ENCODE data around the gene ADAMTSL3.

Gene ADAMTSL3

GRCh38 chr15:83653639-83654378, at the start of gene ADAMTSL3:
ADAMTSL3 (plus strand) TSS chr15:83654123; CDS start chr15:83655762, 1,639 bp downstream.
- DNase-seq = no peak

DNA sequence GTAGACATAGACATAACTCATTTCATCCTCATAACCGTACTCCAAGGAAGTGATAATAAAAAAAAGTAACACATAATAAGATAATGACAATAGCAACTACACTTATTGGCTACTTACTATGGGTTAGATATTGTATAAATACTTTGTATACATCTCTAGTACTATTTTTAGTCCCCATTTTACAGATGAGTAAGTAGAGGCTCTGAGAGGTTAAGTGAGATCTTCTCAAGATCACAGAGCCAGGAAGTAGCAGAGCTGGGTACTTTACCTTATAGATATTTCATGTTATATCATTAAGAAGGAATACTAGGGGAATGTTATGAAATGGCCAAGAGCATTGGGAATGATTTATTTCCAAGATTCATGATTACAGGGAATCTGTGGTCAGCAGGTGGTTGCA, 49.4 kb upstream of the ADAMTSL3 start:
- DNase-seq = no peak

DNA sequence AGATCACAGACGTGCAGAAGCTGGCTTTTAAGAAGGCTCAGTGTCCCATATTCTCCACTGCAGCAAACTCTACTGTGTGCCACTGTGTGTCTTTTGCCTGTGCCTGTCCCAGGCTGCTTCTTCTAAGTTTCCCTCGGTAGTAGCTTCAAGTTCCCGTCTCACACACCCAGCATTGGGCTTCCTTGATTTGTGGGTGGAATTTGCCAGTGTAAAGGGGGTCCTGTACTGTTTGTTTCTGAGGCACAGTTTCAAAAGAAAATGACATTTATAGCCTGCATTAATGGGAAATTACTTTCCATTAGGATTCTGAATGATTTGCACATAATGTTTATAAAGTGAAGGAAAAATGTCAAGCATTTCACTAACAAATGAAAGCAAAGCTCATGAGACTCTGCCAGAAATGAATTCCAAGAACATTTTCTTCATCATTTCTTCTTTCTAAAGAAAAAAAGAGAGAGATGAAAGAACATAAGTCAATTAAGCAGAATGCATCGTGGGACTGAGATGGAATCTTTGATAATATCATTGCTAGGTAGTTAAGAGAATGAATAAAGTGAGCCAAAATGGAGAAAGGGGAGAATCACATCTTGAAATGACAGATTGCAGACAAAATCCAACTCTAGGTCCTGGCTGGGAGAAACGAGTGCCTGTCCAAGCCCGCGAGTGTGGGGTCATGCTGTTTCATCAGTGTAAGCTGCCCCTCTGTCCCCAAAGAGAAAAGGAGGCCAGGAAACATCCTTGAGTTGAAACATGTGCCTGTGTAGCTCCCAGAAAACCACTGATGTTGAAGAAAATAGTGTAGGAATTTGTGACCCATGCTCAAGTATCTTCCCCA, 48.6 kb upstream of the ADAMTSL3 start:
- no peak for DNase-seq

GRCh38 chr15:83610132-83610531, 43.8 kb upstream of the ADAMTSL3 start:
- no peak for DNase-seq

DNA sequence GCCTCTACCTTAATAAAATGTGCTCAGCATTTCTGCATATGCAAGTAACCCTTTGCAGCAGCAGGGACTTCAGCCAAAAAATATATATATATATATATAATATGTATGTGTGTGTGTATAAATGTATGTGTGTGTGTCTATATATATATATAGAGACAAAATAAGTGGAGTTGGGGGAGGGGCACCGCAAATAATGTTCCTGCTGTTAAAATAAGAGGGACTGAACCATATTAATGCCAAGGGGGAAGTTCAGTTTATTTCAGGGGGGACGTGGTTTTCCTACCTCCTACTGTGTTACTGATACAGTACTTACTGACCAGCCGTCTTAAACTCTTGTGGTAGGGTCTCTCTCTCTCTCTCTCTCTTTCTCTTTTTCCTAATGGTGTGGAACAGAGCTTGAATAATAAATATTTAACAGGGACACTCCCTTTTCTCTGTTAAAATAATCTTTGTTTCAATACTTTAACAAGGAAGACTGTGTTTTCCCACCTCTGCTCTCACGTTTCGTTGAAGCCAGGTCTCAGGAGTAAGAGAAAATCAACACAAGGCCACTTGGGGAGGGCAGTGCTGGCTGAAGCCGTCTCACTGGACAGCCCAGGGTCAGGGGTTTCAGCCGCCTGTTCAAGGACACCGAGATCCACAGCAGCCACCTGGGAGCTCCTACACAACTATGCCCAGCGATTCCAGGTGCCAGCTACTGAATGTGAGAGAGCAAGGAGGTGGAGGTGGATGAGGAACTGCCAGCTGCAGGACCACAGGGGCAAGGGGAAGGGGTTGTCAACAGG, 42.8 kb upstream of the ADAMTSL3 start:
- no peak for DNase-seq

DNA sequence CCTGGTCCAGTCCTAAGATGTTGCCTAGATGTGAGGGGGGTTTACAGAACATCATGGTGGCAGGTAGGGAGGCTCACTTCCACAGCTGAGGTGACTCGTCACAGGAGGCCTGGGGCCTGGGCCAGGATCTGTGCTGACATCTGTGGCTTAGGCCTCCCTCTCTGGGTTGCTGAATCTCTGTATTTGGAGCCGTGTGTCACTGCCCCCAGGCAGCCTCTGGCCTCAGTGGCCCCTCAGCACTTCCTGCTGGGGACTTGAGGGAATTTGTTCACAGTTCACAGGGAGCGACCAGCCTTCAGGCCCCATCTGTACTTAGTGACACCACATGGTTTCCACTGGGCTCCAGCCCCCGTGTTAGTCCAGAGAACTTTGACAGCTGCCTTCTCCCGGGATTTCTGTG, 41.7 kb upstream of the ADAMTSL3 start:
- DNase-seq = no peak

GRCh38 chr15:83612898-83613635, 40.9 kb upstream of the ADAMTSL3 start:
- no peak for DNase-seq

DNA sequence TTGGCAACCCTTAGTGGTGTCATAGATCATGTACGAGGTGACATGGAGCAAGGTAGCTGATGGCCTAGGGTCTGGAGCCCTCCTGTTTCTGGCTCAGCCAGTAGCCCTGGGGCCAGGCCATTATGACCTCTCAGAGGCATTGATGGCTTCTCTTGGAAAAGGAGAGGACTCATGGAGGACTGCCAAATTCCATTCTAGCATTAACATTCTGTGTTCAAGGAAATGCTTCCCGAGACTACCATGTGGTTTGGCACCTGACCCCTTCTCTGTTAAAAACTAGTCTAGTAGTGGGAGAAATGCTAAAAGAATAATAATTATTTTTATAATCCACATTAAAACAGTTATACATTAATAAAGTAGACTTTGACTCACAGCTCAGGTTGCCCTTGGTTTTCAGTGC, 40.2 kb upstream of the ADAMTSL3 start:
- no peak for DNase-seq

DNA sequence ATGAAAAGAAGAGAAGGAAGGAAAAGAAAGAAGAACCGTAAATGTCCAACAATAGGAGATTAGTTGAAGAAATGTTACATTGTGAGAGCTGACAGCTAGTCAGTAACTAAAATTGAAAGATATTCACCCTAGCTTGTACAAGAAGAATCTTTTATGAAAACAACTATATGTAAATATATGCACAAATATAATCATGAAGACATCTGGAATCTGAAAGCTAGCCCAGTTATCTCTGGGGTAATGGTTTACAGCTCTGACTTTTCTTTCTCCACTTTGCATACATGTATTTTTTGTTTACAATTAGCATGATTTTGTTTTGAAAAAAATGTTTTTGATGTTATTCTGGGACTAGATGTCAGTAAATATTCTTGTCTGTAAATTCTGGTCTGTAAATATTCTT, 37.1 kb upstream of the ADAMTSL3 start:
- no peak for DNase-seq

GRCh38 chr15:83626171-83626802, 27.6 kb upstream of the ADAMTSL3 start:
- DNase-seq = peak; percentile 53

DNA sequence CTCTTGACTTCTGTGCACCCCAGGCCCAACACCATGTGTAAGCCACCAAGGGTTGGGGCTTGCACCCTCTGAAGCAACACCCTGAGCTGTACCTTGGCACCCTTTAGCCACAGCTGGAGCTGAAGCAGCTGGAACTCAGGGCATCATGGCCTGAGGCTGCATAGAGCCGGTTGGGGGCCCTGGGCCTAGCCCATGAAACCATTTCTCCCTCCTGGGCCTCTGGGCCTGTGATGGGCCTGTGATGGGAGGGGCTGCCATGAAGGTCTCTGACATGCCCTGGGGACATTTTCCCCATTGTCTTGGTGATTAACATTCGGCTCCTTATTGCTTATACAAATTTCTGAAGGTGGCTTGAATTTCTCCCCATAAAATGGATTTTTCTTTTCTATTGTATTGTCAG, 22.4 kb upstream of the ADAMTSL3 start:
- no peak for DNase-seq

DNA sequence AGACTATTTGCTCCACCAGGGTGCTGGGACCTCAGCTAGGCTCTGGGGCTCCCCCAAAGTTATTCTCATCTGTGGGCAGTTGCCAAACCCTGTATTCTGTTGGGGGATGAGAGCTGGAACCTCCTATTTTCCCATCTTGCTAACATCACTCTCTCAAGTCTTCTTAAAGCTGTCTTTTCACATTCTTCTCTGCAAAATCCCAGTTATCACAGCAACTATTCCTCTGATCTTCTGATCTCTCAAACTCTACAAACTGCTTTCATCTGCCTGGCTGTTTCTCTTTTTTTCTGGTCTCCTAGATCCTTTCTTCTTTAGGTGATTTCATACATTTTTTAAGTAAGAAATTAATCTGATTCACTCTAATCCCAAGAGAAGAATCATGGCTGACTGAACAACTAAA, 10.7 kb upstream of the ADAMTSL3 start:
- no peak for DNase-seq

DNA sequence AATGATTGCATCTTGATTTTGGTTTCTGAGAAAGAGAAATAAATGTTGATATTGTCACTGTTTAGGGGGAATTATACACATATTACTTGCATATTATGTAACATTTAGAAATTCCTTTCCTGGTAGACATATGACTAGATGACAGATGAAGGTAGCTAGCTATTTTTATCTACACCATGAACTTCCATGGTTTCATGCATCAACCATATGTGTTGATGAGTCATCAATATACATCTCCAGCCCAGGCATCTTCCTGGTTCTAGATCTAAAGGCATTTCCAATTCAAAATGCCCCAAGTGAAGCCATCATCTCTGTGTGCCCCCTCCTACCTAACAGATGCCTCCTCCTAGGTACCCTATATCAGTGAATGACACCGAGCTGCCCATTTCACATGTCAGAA, 9.5 kb upstream of the ADAMTSL3 start:
- DNase-seq = no peak

- no peak for DNase-seq
Measured at GRCh38 chr15:83650831-83651230, 3.1 kb upstream of the ADAMTSL3 start.

GRCh38 chr15:83651541-83651940, 2.4 kb upstream of the ADAMTSL3 start:
- no peak for DNase-seq

DNA sequence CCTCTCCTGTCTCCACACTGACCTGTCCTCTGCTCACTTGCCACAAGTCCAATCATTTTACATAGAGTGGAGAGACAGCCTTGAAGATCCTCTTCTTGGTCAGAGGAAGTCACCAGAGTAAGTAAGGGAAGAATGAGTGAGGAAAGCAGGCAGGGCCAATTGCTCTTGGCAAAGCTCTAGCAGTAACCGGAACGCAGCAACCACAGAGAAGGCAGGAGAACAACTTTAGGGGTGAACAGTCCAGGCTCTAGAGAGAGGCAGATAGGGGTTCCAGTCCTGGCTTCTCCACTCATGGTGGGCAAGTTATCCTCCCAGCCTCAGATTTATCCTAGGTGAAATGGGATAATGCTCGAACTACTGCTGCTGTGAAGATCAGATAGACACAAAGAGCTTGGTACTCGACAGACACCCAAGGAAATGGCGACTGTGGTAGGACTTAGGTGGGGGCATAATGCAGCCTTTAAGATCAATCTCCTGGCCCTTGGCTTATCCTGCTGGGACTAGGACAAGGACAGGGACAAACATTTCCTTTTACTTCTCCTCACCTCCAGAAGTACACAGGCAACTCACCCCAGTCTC, 1.2 kb upstream of the ADAMTSL3 start:
- no peak for DNase-seq

DNA sequence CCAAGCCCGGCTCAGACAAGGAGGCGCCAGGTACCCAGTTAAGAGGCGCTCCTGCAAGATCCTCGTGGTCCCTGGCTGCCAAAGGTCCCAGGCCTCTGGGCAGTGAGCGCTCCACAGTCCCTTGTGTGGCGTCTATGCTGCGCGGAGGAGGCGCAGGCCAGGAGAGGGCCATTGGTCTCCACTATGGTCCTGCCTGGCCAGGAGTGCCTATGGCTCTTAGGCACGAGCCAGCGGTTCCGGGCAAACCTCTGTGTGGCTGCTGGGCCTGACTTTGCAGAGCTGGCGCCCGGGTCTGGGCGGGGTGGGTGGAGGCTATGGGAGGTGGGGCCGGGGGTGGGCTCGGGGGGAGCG, 660 bp upstream of the ADAMTSL3 start:
- no peak for DNase-seq

DNA sequence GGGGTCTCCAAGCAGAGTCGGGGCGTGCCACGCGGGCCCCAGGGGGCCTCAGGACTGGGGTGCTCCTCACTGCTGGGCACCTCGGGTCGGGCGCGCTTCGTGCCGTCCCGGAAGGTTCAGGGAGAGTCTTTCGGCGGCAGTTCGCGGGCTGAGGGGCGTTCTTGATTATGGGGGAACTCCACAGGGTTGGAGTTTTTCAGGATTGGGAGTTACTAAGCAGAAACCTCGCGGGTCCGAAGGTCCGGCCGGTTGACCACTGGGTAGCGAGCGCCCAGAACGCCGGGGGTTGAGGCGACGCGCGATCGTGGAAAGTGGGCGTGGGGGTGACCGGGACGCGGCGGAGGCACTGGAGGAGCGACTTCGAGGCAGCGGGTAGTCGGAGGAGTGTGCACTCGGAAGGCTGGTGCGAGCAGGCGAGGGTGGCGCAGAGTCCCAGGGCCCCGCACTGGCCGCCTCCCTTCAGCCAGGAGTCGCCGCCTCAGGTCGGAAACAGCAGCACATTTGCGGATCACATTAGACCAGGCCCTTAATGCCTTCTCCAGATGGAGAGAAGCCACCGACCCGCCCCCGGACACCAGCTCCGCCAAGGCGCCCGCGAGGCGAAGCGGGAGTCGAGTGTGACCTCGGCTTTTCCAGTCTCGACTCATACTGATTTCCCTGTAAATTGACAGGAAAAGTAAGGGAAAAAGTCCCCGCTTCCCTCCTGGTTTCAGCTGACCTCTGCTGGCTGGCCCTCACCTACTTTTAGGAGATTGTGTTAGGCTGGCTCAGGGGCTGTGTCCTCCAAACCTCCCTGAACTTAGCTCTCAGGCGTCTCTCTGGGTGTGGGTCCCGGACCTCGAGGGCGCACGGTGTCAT, 685 bp downstream of the ADAMTSL3 start:
- no peak for DNase-seq

DNA sequence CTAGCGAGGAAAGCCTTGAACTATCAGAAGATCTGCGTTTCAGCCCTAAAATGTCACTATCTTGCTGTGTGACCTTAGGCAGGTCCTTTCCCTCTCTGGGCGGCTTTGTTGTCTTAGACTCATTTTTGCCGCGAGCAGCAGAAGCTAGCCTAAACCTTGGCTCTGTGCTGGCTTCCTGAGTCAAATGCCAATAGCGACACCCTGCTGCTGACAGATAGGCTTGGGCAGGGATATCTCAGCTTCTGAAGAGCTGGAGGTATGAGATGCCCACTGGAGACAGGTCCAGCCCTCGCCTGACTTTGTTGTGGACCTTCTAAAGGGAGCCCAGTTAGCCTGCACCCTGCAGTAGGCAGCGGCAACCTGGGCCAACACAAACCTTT, 1.3 kb downstream of the ADAMTSL3 start:
- DNase-seq = no peak

GRCh38 chr15:83656192-83656591, 2.3 kb downstream of the ADAMTSL3 start:
- no peak for DNase-seq

DNA sequence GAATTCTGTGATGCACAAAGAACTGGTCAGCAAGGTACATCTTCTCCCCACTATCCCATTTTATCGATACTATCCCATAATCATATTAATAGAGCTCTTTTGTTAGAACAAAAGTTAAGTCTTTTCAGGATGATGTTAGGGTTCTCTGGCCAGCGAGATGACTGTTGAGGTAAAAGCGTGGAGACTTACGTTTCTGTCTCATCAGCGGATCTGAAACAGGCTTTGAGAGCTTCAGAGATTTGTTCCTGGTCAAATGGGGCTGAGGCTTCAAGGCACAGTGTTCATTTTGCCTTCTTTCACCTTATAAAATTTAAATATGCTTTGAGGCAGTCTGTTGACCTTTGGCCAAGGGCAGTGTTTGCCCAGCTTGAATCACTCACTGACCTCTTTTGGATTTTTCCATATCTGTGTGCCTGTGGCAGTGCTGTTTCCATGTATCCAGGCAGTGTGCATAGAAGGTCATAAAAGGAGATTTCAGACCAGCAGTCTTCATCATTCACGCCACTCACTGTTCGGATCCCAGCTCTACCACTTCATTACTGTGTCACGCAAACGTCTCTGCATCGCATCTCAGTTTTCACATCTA, 3.1 kb downstream of the ADAMTSL3 start:
- DNase-seq = no peak

All from activated CD4-positive, alpha-beta T cell treated with anti-CD3 and anti-CD28 coated beads, Interleukin-2, amount 50 U/mL, for 16 hours (primary cell).